Measurements from ENCODE around the gene WDR35. TPM values are rescaled to one million over a fixed set of nuclear protein-coding genes. Genes with fewer than 3 reads are reported as not detected.
"Not testable (repeated sequence)": the region's sequence is repeated elsewhere in the genome, so short reads cannot be mapped to it uniquely, and the experiment has no call there.

The WDR35 gene
- total RNA-seq, 1 experiment from 2014 or later = 6.1 TPM

DNA sequence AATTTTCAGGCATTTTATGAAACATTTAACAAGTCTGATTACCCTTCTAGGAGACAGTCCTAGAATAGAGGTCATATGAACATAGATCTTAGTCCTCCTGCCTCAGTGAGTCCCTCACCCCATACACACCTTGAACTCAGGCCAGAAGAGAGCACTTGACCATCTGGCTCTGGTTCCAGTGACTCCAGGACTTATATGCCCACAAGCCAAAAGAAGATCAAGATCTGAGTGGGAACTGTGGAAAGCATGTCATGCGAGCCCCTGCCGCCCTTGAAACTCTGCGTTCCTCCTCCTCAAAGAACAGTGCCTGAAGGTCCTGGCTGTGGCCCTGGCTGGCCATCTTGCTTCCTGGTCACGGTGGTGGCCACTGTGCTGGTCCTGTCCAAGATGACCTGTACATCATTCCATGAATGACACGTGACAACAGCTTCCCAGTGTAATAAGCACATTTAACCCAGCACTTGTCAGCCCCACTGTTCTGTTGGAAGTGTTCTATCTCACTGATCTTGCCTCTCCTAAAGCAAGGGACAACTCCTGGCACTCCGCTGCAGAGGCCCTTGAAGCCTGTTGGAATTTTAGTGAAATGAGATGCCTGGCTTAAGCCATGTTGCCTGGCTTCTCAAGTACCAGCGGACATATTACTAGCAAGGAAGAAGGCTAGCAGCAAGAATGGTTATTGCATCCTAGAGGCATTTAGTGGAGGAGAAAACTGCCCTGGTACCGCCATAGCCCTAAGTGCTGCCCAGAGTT lies 105.8 kb downstream of the WDR35 start:
- in situ Hi-C loops (cut with HindIII; ENCODE audit: low pct_unique_long_range_greater_than_20kb, low sequenced_read_pairs) = loop anchor here (25.0 kb wide), 1 partner anchor 1347 kb away; no protein-coding TSS in a partner anchor

DNA sequence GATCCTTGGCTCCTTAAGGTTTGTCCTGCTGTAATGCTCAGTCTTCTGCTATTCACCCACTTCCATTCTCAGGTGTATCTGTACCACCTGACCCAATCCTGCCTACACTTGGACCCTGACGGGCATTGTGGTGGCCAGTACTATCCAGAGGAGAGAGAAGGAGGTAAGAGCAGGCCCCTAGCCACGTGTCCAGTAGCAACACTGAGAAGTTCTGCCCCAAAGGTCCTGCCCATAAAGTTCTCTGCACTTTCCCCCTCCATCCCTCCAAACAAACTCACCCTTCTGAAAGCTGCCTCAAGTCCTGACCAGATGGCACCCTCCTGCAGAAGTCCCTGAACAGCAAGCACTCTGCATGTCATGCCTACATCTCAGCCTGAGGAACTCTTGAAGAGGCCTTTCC lies 106.4 kb downstream of the WDR35 start:
- DNase-seq (ENCODE audit: low read depth) = no peak
- in situ Hi-C loops (cut with HindIII; ENCODE audit: low pct_unique_long_range_greater_than_20kb, low sequenced_read_pairs) = loop anchor here (25.0 kb wide), 1 partner anchor 1346 kb away; no protein-coding TSS in a partner anchor

More for the DNA sequence above, 105.8 kb downstream of the WDR35 start:
- no peak for DNase-seq (ENCODE audit: low read depth)

DNA sequence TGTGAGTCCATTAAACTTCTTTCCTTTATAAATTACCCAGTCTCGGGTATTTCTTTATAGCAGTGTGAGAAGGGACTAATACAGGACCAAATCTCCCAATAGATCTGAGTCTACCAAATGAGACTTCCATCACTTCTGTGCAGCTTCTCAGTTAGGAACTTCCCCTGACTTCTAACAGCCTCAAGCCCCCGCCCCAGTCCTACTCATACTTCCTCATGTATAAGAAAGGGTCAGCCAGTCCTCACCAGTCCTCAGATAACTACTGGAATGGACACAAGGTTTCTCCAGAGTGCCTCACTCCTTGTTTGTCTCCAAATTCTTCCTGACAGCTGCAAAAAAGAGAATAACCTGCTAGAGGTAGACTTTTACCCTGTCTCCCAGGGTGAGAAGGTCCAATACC lies 107.6 kb downstream of the WDR35 start:
- in situ Hi-C loops (cut with HindIII; ENCODE audit: low pct_unique_long_range_greater_than_20kb, low sequenced_read_pairs) = loop anchor here (25.0 kb wide), 1 partner anchor 1345 kb away; no protein-coding TSS in a partner anchor
- DNase-seq (ENCODE audit: low read depth) = no peak

DNA sequence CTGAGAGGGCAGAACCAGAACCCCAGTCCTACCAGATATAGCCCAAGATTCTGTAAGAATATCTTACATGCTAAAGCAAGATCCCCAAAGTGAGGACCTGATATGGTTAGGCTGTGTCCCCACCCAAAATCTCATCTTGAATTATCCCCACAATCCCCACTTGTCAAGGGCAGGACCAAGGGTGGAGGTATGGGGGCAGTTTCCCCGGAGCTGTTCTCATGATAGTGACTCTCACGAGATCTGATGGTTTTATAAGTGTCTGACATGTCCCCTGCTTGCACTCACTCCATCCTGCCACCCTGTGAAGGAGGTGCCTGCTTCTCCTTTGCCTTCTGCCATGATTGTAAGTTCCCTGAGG lies 108.0 kb downstream of the WDR35 start:
- no peak for DNase-seq (ENCODE audit: low read depth)
- in situ Hi-C loops (cut with HindIII; ENCODE audit: low pct_unique_long_range_greater_than_20kb, low sequenced_read_pairs) = loop anchor here (25.0 kb wide), 1 partner anchor 1345 kb away; no protein-coding TSS in a partner anchor

DNA sequence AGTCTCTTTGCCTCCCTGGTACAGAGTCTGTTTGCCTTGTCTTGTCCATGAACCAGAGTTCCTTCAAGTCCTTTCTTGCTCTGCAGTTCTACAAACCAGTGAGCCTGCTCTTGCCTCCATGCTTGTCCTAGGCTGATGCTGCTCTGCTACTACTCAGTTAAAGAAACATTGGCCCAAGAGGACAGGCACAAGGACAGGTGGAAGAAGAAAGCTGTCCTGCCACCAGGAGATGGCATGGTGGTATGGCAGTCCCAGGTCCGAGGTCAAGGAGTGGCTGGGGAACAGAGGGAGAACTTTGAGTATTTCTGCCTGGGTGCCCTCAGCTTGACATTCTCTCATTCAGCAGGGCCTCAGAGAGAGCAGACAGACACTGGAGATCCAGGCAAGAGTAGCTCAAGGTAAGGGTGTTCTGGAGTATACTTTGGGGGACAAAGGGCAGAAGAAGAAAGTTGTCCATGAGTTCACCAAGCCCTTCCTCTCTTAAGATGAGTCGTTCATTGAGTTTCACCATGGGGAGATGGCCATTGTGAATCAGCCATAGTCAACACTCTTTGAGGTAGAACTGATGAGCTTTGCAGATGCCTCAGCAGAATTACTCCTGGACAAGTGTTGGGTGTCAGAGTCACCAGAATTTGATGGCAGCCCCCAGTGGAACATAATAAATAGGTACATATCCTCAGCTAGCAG lies 108.5 kb downstream of the WDR35 start:
- in situ Hi-C loops (cut with HindIII; ENCODE audit: low pct_unique_long_range_greater_than_20kb, low sequenced_read_pairs) = loop anchor here (25.0 kb wide), 1 partner anchor 1344 kb away; no protein-coding TSS in a partner anchor
- no peak for DNase-seq (ENCODE audit: low read depth)

DNA sequence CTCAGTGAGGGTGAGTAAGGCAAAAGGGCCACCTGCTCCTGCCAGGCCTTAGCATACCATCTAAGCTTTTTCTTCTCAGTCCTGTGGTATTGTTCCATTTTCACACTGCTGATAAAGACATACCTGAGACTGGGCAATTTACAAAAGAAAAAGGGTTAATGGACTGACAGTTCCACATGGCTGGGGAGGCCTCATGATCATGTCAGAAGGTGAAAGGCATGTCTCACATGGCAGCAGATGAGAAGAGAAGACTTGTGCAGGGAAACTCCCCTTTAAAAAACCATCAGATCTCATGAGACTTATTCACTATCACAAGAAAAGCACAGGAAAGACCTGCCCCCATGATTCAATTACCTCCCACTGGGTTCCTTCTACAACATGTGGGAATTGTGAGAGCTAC lies 109.7 kb downstream of the WDR35 start:
- DNase-seq (ENCODE audit: low read depth) = not testable (repeated sequence)
- in situ Hi-C loops (cut with HindIII; ENCODE audit: low pct_unique_long_range_greater_than_20kb, low sequenced_read_pairs) = loop anchor here (25.0 kb wide), 1 partner anchor 1343 kb away; no protein-coding TSS in a partner anchor

DNA sequence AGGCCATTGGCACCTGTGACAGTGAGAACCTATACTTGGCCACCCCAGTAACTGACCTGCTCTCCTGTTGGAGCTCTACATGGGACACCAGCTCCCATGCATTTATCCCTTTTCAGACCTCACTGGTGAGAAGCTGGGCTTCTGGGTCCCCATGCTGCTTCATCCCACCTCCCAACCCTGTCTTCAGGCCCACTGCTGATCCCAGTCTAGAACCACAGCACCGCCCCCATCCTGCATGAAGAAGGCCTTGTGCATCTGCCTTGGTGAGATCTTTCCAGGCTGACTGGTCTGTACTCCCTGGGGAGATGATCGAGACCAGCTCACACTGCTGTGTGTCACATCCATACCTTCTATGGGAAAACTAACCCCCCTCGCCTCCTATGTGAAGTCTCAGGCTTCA lies 110.8 kb downstream of the WDR35 start:
- in situ Hi-C loops (cut with HindIII; ENCODE audit: low pct_unique_long_range_greater_than_20kb, low sequenced_read_pairs) = loop anchor here (25.0 kb wide), 1 partner anchor 1342 kb away; no protein-coding TSS in a partner anchor

DNA sequence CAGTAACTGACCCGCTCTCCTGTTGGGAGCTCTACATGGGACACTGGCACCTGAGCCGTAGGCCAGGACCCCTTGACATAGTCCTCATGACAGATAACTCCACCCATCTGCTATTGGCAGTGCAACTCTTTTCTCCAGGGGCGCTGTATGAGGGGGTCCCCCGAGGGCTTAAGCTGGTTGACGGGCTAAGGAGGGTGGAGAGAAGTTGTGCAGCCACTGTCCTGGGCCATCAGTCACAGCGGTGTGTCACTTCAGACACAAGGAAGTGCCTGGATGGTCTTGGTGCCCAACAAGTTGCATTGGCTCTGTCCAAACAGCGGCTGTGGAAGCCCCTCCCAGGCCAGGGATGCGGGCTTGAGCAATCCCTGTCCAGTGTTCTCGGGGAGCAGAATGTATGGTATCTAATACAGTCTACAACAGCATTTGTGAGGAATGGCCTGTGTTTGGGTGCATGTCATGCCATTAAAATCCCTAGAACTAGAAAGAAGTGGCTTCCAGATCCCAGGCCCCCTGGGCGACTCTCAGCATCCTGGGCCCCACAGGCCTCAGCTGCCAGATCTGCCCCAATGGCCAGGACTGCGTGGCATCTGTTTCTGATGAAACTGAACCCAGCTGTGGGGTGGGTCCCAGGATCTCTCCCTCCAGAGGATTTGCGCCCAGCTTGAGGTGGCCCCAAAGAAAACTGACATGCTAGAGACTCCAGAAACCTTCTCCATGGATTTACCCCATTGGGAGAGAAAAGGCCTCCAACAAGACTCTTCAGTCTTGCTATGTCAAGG lies 111.4 kb downstream of the WDR35 start:
- in situ Hi-C loops (cut with HindIII; ENCODE audit: low pct_unique_long_range_greater_than_20kb, low sequenced_read_pairs) = loop anchor here (25.0 kb wide), 1 partner anchor 1341 kb away; no protein-coding TSS in a partner anchor
- no peak for DNase-seq (ENCODE audit: low read depth)

More for the DNA sequence above, 110.8 kb downstream of the WDR35 start:
- no peak for DNase-seq (ENCODE audit: low read depth)

DNA sequence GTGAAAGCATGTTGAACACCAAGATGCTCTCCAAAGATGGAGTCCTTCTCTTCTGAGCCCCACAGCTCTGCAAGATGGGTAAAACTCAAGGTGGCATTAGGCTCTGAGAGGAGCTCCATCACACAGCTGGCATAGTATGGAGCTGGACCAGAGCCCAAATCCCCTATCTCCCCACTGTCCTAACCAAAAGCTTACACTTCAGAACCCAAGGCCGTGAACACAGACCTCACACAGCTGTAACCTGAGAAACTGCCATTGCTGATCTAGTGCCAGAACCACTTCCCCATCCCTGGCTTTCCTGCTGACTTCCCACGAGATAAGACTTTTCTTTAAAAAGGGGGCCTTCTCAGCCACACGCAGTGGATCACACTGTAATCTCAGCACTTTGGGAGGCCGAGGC lies 113.2 kb downstream of the WDR35 start:
- DNase-seq (ENCODE audit: low read depth) = no peak
- in situ Hi-C loops (cut with HindIII; ENCODE audit: low pct_unique_long_range_greater_than_20kb, low sequenced_read_pairs) = loop anchor here (25.0 kb wide), 1 partner anchor 1339 kb away; no protein-coding TSS in a partner anchor

DNA sequence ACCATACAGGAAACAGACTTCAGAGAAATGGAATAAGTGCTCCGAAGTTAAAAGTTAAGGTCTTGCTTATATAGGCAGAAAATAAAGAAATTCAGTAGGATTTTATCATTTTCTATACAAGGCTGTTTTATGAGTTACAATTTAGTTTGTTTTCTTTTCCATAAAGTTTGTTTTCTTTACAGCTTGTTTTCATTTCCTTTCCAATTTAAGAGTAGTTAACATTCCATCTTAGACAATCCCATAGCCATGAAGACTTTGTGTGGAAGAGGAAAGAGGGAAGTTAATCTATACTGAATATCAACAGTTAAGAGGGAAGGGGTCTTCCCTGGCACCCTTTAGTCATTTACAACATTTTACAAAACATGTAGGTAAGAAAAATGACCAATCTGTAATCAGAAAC lies 114.6 kb downstream of the WDR35 start:
- DNase-seq (ENCODE audit: low read depth) = no peak
- in situ Hi-C loops (cut with HindIII; ENCODE audit: low pct_unique_long_range_greater_than_20kb, low sequenced_read_pairs) = loop anchor here (25.0 kb wide), 1 partner anchor 1338 kb away; no protein-coding TSS in a partner anchor

DNA sequence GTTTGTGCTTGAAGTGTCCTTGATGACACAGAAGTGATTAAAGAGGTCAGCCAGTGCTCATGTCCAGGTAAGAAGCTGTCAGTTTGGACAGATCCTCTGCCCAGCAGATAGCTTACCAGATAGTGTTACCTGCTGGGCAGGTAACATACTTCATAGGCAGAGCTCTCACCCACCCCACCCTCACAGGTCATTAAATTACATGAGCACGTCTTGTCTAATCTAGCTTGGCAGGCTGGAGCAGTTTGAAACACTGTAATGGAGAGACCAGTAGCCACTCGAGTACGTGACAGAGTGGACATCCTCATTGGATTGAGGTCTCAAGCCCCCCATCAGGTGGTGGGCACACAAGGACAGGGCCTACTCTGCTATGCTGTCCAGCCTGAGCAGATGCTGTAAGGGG lies 115.2 kb downstream of the WDR35 start:
- in situ Hi-C loops (cut with HindIII; ENCODE audit: low pct_unique_long_range_greater_than_20kb, low sequenced_read_pairs) = loop anchor here (25.0 kb wide), 1 partner anchor 1337 kb away; no protein-coding TSS in a partner anchor
- DNase-seq (ENCODE audit: low read depth) = no peak

DNA sequence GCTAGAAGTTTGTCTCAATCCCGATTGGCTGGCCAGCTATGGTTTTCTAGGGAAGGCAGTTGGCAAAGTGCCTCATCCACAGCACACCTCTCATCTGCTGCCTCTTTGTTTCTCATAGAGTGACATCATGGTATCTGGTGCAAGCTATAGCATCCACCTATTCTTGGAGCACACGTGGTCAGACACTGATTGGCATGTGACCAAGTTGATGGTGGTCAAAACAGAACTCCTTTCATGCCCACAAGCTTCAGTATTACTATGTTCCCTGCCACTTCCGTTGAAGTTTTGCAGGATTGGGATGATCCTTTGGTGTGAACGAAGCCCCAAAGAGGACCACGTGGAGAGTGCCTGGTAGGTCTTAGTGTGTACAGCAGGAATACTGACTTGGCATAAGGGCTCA lies 116.9 kb downstream of the WDR35 start:
- no peak for DNase-seq (ENCODE audit: low read depth)
- in situ Hi-C loops (cut with HindIII; ENCODE audit: low pct_unique_long_range_greater_than_20kb, low sequenced_read_pairs) = no loop called here

DNA sequence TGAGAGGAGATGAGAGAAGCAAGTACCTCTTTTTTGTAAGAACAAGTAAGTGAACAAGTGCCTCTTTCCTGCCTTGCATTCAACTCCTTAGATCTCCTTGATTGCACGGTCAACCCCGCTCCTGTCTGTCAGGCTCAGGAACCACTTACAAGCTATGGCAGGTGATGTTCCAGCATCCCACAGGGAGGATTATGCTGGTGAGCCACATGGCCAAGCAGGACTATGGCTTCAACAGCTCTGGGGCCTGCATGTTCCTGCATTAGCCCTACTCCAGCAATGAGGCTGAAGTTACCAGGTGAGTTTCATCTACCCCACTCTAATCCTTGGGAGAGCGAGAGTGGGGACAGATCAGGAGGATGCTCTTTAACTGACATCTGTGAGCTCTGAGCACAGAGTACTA lies 117.6 kb downstream of the WDR35 start:
- in situ Hi-C loops (cut with HindIII; ENCODE audit: low pct_unique_long_range_greater_than_20kb, low sequenced_read_pairs) = no loop called here

DNA sequence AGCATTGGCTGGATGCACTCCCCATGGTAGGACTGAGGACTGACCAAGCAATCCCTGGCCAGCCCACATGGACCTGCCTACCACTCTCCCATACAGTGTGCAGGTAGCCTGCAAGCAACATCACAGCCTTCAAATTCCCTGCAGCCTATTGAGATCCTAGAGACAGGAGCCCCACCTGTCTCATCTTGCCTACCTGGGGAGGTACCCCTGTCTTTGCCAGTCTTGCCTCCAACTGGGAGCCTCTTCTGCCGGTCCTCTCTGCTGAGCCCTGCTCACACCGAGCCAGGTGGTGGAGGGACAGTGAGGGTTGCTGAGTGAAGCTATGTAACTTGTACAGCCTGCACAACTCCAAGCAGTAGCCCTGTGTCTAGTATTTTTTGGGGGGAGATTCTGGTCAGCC lies 118.1 kb downstream of the WDR35 start:
- in situ Hi-C loops (cut with HindIII; ENCODE audit: low pct_unique_long_range_greater_than_20kb, low sequenced_read_pairs) = no loop called here
- no peak for DNase-seq (ENCODE audit: low read depth)

More for the DNA sequence above, 117.6 kb downstream of the WDR35 start:
- DNase-seq (ENCODE audit: low read depth) = no peak

DNA sequence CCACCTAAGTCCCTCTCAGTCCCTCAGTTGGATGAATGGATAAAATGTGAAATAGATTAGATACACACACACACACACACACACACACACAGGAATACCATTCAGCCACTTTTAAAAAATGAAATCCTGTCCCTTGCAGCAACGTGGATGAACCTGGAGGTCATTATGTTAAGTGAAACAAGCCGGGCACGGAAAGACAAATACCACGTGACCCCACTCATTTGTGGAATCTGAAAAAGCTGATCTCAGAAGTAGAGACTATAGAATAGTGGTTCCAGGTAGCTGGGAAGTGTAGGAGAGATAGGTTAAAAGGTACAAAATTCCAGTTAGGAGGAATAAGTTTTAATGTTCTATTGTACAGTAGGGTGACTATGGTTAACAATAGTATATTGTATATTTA lies 119.1 kb downstream of the WDR35 start:
- in situ Hi-C loops (cut with HindIII; ENCODE audit: low pct_unique_long_range_greater_than_20kb, low sequenced_read_pairs) = no loop called here
- no peak for DNase-seq (ENCODE audit: low read depth)

DNA sequence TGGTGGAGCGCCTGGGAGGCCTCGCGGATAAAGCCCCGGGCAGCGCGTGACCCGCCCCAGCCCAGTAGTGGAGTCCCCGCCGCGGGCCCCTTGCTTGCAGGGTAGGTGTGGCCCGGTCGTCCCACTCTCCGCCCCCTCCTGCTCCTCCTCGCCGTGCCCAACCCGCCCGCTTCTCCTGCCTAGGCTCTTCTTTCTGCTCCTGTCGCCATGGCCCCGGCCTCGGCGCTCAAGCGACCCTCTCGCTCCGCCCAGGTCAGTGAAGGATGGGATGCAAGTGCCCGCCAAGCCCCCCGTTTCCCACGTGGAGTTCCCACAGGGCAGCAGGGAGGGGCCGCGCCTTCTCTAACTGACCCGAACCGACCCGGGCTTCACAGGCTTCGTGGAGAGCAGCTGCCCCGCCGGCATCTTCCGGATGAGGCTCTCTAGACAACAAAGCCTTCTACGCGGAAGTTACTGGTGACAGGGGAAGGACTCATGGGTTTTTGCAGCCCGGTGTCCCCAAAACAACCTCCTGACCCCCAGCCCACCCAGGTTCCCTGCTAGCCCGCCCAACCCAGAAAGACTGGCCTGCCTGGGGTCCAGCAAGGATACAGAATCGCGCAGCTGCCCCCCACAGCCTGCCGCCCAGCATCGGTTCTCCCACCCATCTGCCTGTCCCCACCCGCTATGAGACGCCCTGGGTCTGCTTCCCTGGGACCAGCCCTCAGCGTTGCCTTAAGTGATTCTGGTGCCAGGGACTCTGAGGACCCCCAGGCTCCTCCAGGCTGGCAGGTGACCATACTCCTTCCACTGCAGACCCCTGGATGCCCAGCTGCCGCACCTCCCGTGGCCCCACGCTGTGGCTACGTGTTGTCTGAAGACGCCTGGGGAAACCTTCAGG lies 121.0 kb downstream of the WDR35 start:
- no peak for DNase-seq (ENCODE audit: low read depth)
- in situ Hi-C loops (cut with HindIII; ENCODE audit: low pct_unique_long_range_greater_than_20kb, low sequenced_read_pairs) = no loop called here

DNA sequence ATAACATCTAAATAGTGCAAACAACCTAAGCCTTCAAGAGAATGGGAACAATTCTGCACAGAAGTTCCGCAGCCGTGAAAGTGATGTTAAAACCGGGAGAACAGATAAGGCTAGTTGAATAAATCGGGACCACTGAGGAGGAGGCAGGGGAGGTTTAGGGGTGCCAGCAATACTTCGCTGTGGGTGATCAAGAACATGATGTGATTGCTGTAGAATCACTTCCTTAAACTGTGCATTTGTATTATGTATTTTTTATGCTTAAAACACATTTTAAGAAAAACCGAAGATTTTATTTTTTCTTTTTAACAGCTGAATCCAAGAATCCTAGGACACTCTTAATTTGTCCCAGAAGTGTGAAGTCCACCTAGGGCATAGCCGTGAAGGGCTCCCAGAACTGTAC lies 121.7 kb downstream of the WDR35 start:
- in situ Hi-C loops (cut with HindIII; ENCODE audit: low pct_unique_long_range_greater_than_20kb, low sequenced_read_pairs) = no loop called here
- no peak for DNase-seq (ENCODE audit: low read depth)
